ENCODE data around the gene TOB2.

The TOB2 gene

GRCh38 chr22:41446639-41447434, at the start of gene TOB2:
Gene TOB2 (minus strand): TSS chr22:41446801. CDS start chr22:41437345, 9,456 bp downstream.
- DNase-seq (ENCODE audit: low read depth in 2 of 2) = peak; percentile 90 to 91

GRCh38 chr22:41491374-41492100, 44.9 kb upstream of the TOB2 start:
- DNase-seq (ENCODE audit: low read depth in 2 of 2) = no peak

GRCh38 chr22:41488596-41489385, 42.2 kb upstream of the TOB2 start:
- no peak for DNase-seq (ENCODE audit: low read depth in 2 of 2)

GRCh38 chr22:41488076-41488475, 41.5 kb upstream of the TOB2 start:
- no peak for DNase-seq (ENCODE audit: low read depth in 2 of 2)

- no peak for DNase-seq (ENCODE audit: low read depth in 2 of 2)
These were observed 40.7 kb upstream of the TOB2 start for GRCh38 chr22:41487037-41487935.

- DNase-seq (ENCODE audit: low read depth in 2 of 2) = no peak
These were observed 38.4 kb upstream of the TOB2 start for GRCh38 chr22:41485033-41485432.

GRCh38 chr22:41482319-41482935, 35.8 kb upstream of the TOB2 start:
- DNase-seq (ENCODE audit: low read depth in 2 of 2) = no peak

- DNase-seq (ENCODE audit: low read depth in 2 of 2) = no peak
These were observed 35.3 kb upstream of the TOB2 start for GRCh38 chr22:41481925-41482318.

- no peak for DNase-seq (ENCODE audit: low read depth in 2 of 2)
These were observed 34.7 kb upstream of the TOB2 start for GRCh38 chr22:41481131-41481830.

- no peak for DNase-seq (ENCODE audit: low read depth in 2 of 2)
These were observed 33.8 kb upstream of the TOB2 start for GRCh38 chr22:41480397-41480735.

GRCh38 chr22:41479671-41480396, 33.2 kb upstream of the TOB2 start:
- no peak for DNase-seq (ENCODE audit: low read depth in 2 of 2)

- no peak for DNase-seq (ENCODE audit: low read depth in 2 of 2)
These were observed 32.4 kb upstream of the TOB2 start for GRCh38 chr22:41478891-41479521.

- no peak for DNase-seq (ENCODE audit: low read depth in 2 of 2)
These were observed 31.9 kb upstream of the TOB2 start for GRCh38 chr22:41478473-41478872.

- no peak for DNase-seq (ENCODE audit: low read depth in 2 of 2)
These were observed 28.4 kb upstream of the TOB2 start for GRCh38 chr22:41474872-41475451.

- DNase-seq (ENCODE audit: low read depth in 2 of 2) = no peak
These were observed 25.0 kb upstream of the TOB2 start for GRCh38 chr22:41471568-41471967.

GRCh38 chr22:41470886-41471285, 24.3 kb upstream of the TOB2 start:
- DNase-seq (ENCODE audit: low read depth in 2 of 2) = no peak

GRCh38 chr22:41469218-41469851, 22.7 kb upstream of the TOB2 start:
- DNase-seq (ENCODE audit: low read depth in 2 of 2) = peak in 1 of 2 experiments; percentile 28
